MCF 10A (cell line): ENCODE results near the gene RNF220. TPM values are rescaled to one million over a fixed set of nuclear protein-coding genes. Genes with fewer than 3 reads are reported as not detected.

ENCODE experiments used
- BruUV-seq: library from RNA; stranded (reverse); fragments of 400-500 nt; replicated peaks from 2 replicates; lab custom pipeline; 2021; lab: Mats Ljungman, UMichigan
- CTCF ChIA-PET: fragments of 300-600 bp; sonication (Branson Sonifier 250); formaldehyde crosslinking; extraction: SDS; loops from one replicate; lab custom pipeline; 2021; ENCODE audit warnings: antibody characterized with exemption, inconsistent platforms; lab: Yijun Ruan, JAX
- POLR2A ChIA-PET: fragments of 300-600, 350-650 bp; sonication (Branson Sonifier 250); formaldehyde crosslinking; extraction: SDS; loops from one replicate; lab custom pipeline; 2020; ENCODE audit warnings: antibody characterized with exemption, inconsistent platforms; lab: Yijun Ruan, JAX
- DNase-seq: peaks from one replicate; pipeline ENCODE4 v3.0.0-alpha.2; 2018; ENCODE audit not compliant: unreplicated experiment
- H3K27ac Mint-ChIP-seq: one replicate; pipeline ENCODE4 v1.8.0; 2022; ENCODE audit warnings: mild to moderate bottlenecking, low read depth, mixed read lengths; ENCODE audit not compliant: unreplicated experiment
- H3K27me3 Mint-ChIP-seq: one replicate; pipeline ENCODE4 v1.8.0; 2022; ENCODE audit warnings: mixed read lengths; ENCODE audit not compliant: insufficient read depth, unreplicated experiment
- H3K36me3 Mint-ChIP-seq: one replicate; pipeline ENCODE4 v1.8.0; 2022; ENCODE audit warnings: mild to moderate bottlenecking, moderate library complexity, mixed read lengths; ENCODE audit not compliant: insufficient read depth, unreplicated experiment
- H3K4me1 Mint-ChIP-seq: one replicate; pipeline ENCODE4 v1.8.0; 2022; ENCODE audit warnings: mixed read lengths; ENCODE audit not compliant: insufficient read depth, unreplicated experiment
- H3K4me3 Mint-ChIP-seq: one replicate; pipeline ENCODE4 v1.8.0; 2022; ENCODE audit warnings: mild to moderate bottlenecking, moderate library complexity, mixed read lengths; ENCODE audit not compliant: unreplicated experiment
- H3K9me3 Mint-ChIP-seq: one replicate; pipeline ENCODE4 v1.8.0; 2022; ENCODE audit warnings: mixed read lengths; ENCODE audit not compliant: unreplicated experiment
- CTCF ChIP-seq: fragments of 200-600 bp; IDR thresholded peaks from one replicate; pipeline ENCODE4 v1.8.0; 2022; ENCODE audit warnings: antibody characterized with exemption, mild to moderate bottlenecking; ENCODE audit not compliant: unreplicated experiment
- intact Hi-C: fragments of 100-400 bp; cut with micrococcal nuclease; formaldehyde crosslinking; loops from 2 replicates; pipeline ENCODE4 v1.14.1; 2022
- total RNA-seq: library from RNA; stranded (reverse); gene quantifications from 2 replicates; pipeline ENCODE4 v1.2.3, GENCODE V29; 2022

Gene RNF220
- total RNA-seq, 1 experiment from 2014 or later = 67.1 TPM

- H3K27ac Mint-ChIP-seq = no peak overlapping the region
These were observed 212.1 kb downstream of the RNF220 start for GRCh38 chr1:44616991-44617702.

DNA sequence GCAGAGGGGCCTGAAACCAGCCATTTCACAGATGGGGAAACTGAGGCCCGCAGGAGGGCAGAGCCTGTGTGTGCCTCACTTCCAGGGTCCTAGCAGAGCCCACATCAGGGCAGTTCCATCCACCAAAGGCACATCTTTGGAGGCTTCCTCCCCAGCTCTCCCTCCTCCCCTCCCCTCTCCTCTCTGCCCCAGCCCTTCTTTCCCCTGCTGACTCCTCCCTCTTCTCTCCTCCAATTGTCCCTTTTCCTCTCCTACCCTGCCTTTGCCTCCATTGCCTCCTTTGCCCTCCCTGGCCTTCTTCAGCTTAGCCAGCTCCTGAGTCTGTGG, 212.6 kb downstream of the RNF220 start:
- H3K27me3 Mint-ChIP-seq = no peaks in the 10 kb centered on the region
- intact Hi-C loops = no loop called here
- H3K4me1 Mint-ChIP-seq = no peaks in the 10 kb centered on the region
- ChIA-PET POLR2A (interaction anchor here (0.6 to 1.3 kb wide), 2 partner anchors 10 to 58 kb away, joined by 3 read pairs; no protein-coding TSS in a partner anchor), CTCF (interaction anchor here (0.6 to 0.9 kb wide), 3 partner anchors 11 to 349 kb away, joined by 3 to 4 read pairs (median 3); no protein-coding TSS in a partner anchor)
- no peaks in the 10 kb centered on the region for H3K9me3 Mint-ChIP-seq
- peaks cover 14% of the 10 kb centered on the region for H3K36me3 Mint-ChIP-seq
- DNase-seq = no peak
- TF ChIP-seq CTCF = no peak
- no peak overlapping the region for H3K27ac Mint-ChIP-seq
- BruUV-seq = no TSS peak
- H3K4me3 Mint-ChIP-seq = no peak overlapping the region

More at GRCh38 chr1:44616991-44617702, 212.1 kb downstream of the RNF220 start:
- POLR2A ChIA-PET = interaction anchor here (0.6 to 1.3 kb wide), 2 partner anchors 11 to 57 kb away, joined by 3 read pairs; no protein-coding TSS in a partner anchor
- TF ChIP-seq CTCF = no peak
- Mint-ChIP-seq H3K4me3 (no peak overlapping the region), H3K36me3 (peaks cover 14% of the 10 kb centered on the region), H3K27me3 (no peaks in the 10 kb centered on the region), H3K9me3 (no peaks in the 10 kb centered on the region), H3K4me1 (no peaks in the 10 kb centered on the region)
- no peak for DNase-seq
- intact Hi-C loops = no loop called here
- BruUV-seq = no TSS peak
- CTCF ChIA-PET = interaction anchor here (0.6 to 1.1 kb wide), 3 partner anchors 12 to 125 kb away, joined by 3 to 4 read pairs (median 3); no protein-coding TSS in a partner anchor

- no peaks in the 10 kb centered on the region for H3K4me1 Mint-ChIP-seq
- no peak for DNase-seq
- POLR2A ChIA-PET = interaction anchor here (1.4 kb wide), 1 partner anchor 12 kb away, joined by 5 read pairs; no protein-coding TSS in a partner anchor
- H3K4me3 Mint-ChIP-seq = no peak overlapping the region
- CTCF ChIA-PET = no interaction called here
- no peaks in the 10 kb centered on the region for H3K27me3 Mint-ChIP-seq
- TF ChIP-seq CTCF = no peak
- no peak overlapping the region for H3K27ac Mint-ChIP-seq
- BruUV-seq = no TSS peak
- intact Hi-C loops = no loop called here
- no peaks in the 10 kb centered on the region for H3K9me3 Mint-ChIP-seq
- peaks cover 14% of the 10 kb centered on the region for H3K36me3 Mint-ChIP-seq
These were observed 214.3 kb downstream of the RNF220 start for GRCh38 chr1:44619261-44619900.

- no peak overlapping the region for H3K4me3 Mint-ChIP-seq
- no peak for DNase-seq
- H3K27me3 Mint-ChIP-seq = no peaks in the 10 kb centered on the region
- intact Hi-C loops = no loop called here
- no peaks in the 10 kb centered on the region for H3K9me3 Mint-ChIP-seq
- CTCF ChIA-PET = interaction anchor here (0.5 to 0.6 kb wide), 2 partner anchors 607 to 614 kb away, joined by 3 read pairs; no protein-coding TSS in a partner anchor
- TF ChIP-seq CTCF = no peak
- no peaks in the 10 kb centered on the region for H3K4me1 Mint-ChIP-seq
- H3K36me3 Mint-ChIP-seq = peaks cover 14% of the 10 kb centered on the region
- no TSS peak for BruUV-seq
- POLR2A ChIA-PET = interaction anchor here (1.2 kb wide), 1 partner anchor 16 kb away, joined by 3 read pairs; no protein-coding TSS in a partner anchor
- H3K27ac Mint-ChIP-seq = no peak overlapping the region
These were observed 215.0 kb downstream of the RNF220 start for GRCh38 chr1:44620072-44620471.
